PC-3 (cell line): ENCODE data around the gene LRRFIP2. TPM values are rescaled to one million over a fixed set of nuclear protein-coding genes. Genes with fewer than 3 reads are reported as not detected.
"Not testable (repeated sequence)": the region's sequence is repeated elsewhere in the genome, so short reads cannot be mapped to it uniquely, and the experiment has no call there.

Experiments
- ATAC-seq: fragments of 200-7000 bp; cut with Tn5 transposase; 2 replicates; pipeline ENCODE4 v1.9.1; 2020; ENCODE audit warnings: mild to moderate bottlenecking, moderate library complexity
- BruUV-seq: library from RNA; stranded (reverse); fragments of 400-500 nt; replicated peaks from 2 replicates; lab custom pipeline; 2021; lab: Mats Ljungman, UMichigan
- CTCF ChIA-PET: fragments of 300-600 bp; sonication (Branson Sonifier 250); formaldehyde crosslinking; loops from one replicate; lab custom pipeline; 2022; ENCODE audit warnings: antibody characterized with exemption; lab: Charles Lee
- POLR2A ChIA-PET: fragments of 300-600 bp; sonication (Branson Sonifier 250); formaldehyde crosslinking; loops from one replicate; lab custom pipeline; 2022; ENCODE audit warnings: antibody characterized with exemption; ENCODE audit not compliant: unreplicated experiment; lab: Charles Lee
- DNase-seq: peaks from one replicate; pipeline ENCODE4 v3.0.0-alpha.2; 2015
- H2AFZ ChIP-seq: fragments of 300-600 bp; sonication (generic); 2 replicates; pipeline ENCODE4 v1.6.0; 2016; ENCODE audit warnings: antibody characterized with exemption, low read length
- H3F3A ChIP-seq: fragments of 300-600 bp; sonication (generic); one replicate; pipeline ENCODE4 v1.6.0; 2017; ENCODE audit warnings: antibody characterized with exemption, low read length, control low read depth, mild to moderate bottlenecking; ENCODE audit not compliant: unreplicated experiment
- H3K27ac ChIP-seq: fragments of 300-600 bp; sonication (generic); 2 replicates; pipeline ENCODE4 v1.5.1; 2016; ENCODE audit warnings: mild to moderate bottlenecking, low read length
- H3K27me3 ChIP-seq: fragments of 300-600 bp; sonication (generic); 2 replicates; pipeline ENCODE4 v1.6.1; 2016; ENCODE audit warnings: low read length, mixed read lengths
- H3K36me3 ChIP-seq: fragments of 300-600 bp; sonication (generic); 2 replicates; pipeline ENCODE4 v1.6.1; 2016; ENCODE audit warnings: low read depth, mixed run types, low read length, mixed read lengths
- H3K4me1 ChIP-seq: fragments of 300-600 bp; sonication (generic); 2 replicates; pipeline ENCODE4 v1.5.1; 2016; ENCODE audit warnings: low read length; ENCODE audit not compliant: insufficient read depth
- H3K4me2 ChIP-seq: fragments of 300-600 bp; sonication (generic); 2 replicates; pipeline ENCODE4 v1.6.0; 2016; ENCODE audit warnings: low read length
- H3K4me3 ChIP-seq: fragments of 300-600 bp; sonication (generic); 2 replicates; pipeline ENCODE4 v1.5.1; 2016; ENCODE audit warnings: mild to moderate bottlenecking, low read length, mixed read lengths
- H3K79me2 ChIP-seq: fragments of 300-600 bp; sonication (generic); 2 replicates; pipeline ENCODE4 v1.6.1; 2017; ENCODE audit warnings: low read length, mixed read lengths
- H3K9ac ChIP-seq: fragments of 300-600 bp; sonication (generic); 2 replicates; pipeline ENCODE4 v1.6.0; 2016; ENCODE audit warnings: mild to moderate bottlenecking, low read length
- H3K9me2 ChIP-seq: fragments of 300-600 bp; sonication (generic); replicated peaks from 2 replicates; pipeline ENCODE4 v1.6.1; 2016; ENCODE audit warnings: mixed run types, low read length, mixed read lengths
- H3K9me3 ChIP-seq: fragments of 300-600 bp; sonication (generic); 2 replicates; pipeline ENCODE4 v1.6.1; 2016; ENCODE audit warnings: low read length, mixed read lengths
- H4K20me1 ChIP-seq: fragments of 300-600 bp; sonication (generic); 2 replicates; pipeline ENCODE4 v1.6.1; 2016; ENCODE audit warnings: low read length, mixed read lengths
- EZH2 ChIP-seq: fragments of 300-600 bp; sonication (generic); IDR thresholded peaks from one replicate; pipeline ENCODE4 v1.6.1; 2017; ENCODE audit warnings: antibody characterized with exemption, mild to moderate bottlenecking, low read length; ENCODE audit not compliant: unreplicated experiment
- EZH2phosphoT487 ChIP-seq: fragments of 300-600 bp; sonication (generic); IDR thresholded peaks from 2 replicates; pipeline ENCODE4 v1.6.1; 2018; ENCODE audit warnings: mild to moderate bottlenecking, antibody characterized with exemption, low read length, borderline replicate concordance
- intact Hi-C: fragments of 100-400 bp; cut with micrococcal nuclease; formaldehyde crosslinking; loops from 2 replicates; pipeline ENCODE4 v1.9.0; 2023
- total RNA-seq: library from RNA; depleted of rRNA; stranded (reverse); fragments of >200 nt; gene quantifications from 2 replicates; pipeline ENCODE4 v1.2.3, GENCODE V29; 2014
- TF ChIP-seq, protein P1 (sequence below): fragments of 300-600 bp; sonication (generic); conservative IDR thresholded peaks from 2 replicates; pipeline ENCODE4 v1.5.1; 2017; ENCODE audit warnings: antibody characterized with exemption, low read depth, mild to moderate bottlenecking, low read length

Gene LRRFIP2
- total RNA-seq, 1 experiment from 2014 or later: 54.7 TPM

DNA sequence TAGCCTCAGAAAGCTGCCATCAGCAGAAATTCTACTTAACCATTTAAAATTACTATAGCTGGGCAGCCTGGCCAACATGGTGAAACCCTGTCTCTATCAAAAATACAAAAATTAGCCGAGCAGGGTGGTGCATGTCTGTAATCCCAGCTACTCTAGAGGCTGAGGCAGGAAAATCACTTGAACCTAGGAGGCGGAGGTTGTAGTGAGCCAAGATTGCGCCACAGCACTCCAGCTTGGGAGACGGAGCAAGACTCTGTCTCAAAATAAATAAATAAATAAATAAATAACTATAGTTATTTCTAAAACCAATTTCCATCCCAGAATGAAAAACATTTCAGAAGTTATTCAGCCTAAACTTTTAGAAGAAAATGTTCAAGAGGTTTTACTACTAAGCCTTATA, 25.1 kb downstream of the LRRFIP2 start:
- no peak overlapping the region for H3K4me2 ChIP-seq
- TF ChIP-seq EZH2phosphoT487 (no peak), EZH2 (no peak)
- TF ChIP-seq, protein P1, sequence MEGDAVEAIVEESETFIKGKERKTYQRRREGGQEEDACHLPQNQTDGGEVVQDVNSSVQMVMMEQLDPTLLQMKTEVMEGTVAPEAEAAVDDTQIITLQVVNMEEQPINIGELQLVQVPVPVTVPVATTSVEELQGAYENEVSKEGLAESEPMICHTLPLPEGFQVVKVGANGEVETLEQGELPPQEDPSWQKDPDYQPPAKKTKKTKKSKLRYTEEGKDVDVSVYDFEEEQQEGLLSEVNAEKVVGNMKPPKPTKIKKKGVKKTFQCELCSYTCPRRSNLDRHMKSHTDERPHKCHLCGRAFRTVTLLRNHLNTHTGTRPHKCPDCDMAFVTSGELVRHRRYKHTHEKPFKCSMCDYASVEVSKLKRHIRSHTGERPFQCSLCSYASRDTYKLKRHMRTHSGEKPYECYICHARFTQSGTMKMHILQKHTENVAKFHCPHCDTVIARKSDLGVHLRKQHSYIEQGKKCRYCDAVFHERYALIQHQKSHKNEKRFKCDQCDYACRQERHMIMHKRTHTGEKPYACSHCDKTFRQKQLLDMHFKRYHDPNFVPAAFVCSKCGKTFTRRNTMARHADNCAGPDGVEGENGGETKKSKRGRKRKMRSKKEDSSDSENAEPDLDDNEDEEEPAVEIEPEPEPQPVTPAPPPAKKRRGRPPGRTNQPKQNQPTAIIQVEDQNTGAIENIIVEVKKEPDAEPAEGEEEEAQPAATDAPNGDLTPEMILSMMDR: no peak
- H3K79me2 ChIP-seq: peaks cover 4% of the 10 kb centered on the region
- H3K9ac ChIP-seq: no peak overlapping the region
- peaks cover 15% of the 10 kb centered on the region for H3K4me1 ChIP-seq
- no peaks in the 10 kb centered on the region for H3F3A ChIP-seq
- intact Hi-C loops: no loop called here
- ChIA-PET CTCF (no interaction called here), POLR2A (interaction anchor here (0.7 kb wide), 1 partner anchor 18 kb away, joined by 3 read pairs; no protein-coding TSS in a partner anchor)
- H3K9me2 ChIP-seq: no peaks in the 10 kb centered on the region
- BruUV-seq: no TSS peak
- H2AFZ ChIP-seq: no peak overlapping the region
- ATAC-seq (no peak), DNase-seq (no peak)
- H4K20me1 ChIP-seq: no peaks in the 10 kb centered on the region
- H3K4me3 ChIP-seq: no peak overlapping the region
- H3K36me3 ChIP-seq: peaks cover 30% of the 10 kb centered on the region
- no peaks in the 10 kb centered on the region for H3K9me3 ChIP-seq
- H3K27me3 ChIP-seq: no peaks in the 10 kb centered on the region
- no peak overlapping the region for H3K27ac ChIP-seq

DNA sequence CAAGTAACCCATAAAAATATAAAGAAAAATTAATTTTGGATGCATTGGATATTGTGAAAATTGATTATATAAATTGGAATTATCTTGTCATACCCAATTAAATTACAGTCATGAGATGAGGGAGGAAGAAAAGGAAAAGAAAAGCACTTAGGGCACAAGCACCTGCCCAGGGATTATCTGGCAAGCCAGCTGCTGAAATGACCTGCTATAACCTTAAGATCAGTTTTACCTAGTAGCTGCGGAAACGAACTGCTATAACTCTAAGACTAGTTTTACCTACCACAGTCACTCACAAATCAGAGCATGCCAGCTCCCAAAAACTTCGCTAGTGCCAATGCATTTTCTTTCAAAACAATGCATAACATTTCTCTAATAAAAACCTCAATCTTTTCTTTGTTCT, 26.2 kb downstream of the LRRFIP2 start:
- intact Hi-C loops: no loop called here
- Histone ChIP-seq H3K9ac (no peak overlapping the region), H3F3A (no peaks in the 10 kb centered on the region), H4K20me1 (no peaks in the 10 kb centered on the region), H3K4me1 (peaks cover 16% of the 10 kb centered on the region), H3K9me3 (no peaks in the 10 kb centered on the region), H3K4me2 (no peak overlapping the region), H3K4me3 (no peak overlapping the region), H2AFZ (no peak overlapping the region), H3K79me2 (peaks cover 9% of the 10 kb centered on the region), H3K36me3 (peaks cover 32% of the 10 kb centered on the region), H3K27me3 (no peaks in the 10 kb centered on the region), H3K9me2 (no peaks in the 10 kb centered on the region), H3K27ac (no peak overlapping the region)
- DNase-seq: no peak
- no peak for ATAC-seq
- BruUV-seq: no TSS peak
- CTCF ChIA-PET: no interaction called here
- POLR2A ChIA-PET: no interaction called here
- TF ChIP-seq EZH2: no peak
- TF ChIP-seq, protein P1: no peak
- TF ChIP-seq EZH2phosphoT487: no peak

DNA sequence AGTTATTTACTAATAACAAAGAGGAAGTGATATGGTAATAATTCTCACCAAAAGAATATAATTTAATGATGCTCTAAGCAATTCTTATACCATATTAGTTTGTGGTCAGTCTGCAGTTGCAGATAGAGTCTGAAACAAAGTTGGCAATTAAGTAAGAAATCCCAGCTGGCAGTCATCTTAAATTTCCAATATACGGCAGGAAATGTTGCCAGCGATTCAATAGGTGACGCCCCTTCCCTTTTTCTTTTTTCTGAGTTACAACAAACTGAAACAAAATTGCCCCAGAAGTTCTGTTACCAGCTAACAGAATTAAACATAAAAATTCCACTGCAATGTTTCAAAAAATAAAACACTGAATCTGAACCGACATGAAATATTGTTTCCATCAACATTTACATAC, 26.7 kb downstream of the LRRFIP2 start:
- no peaks in the 10 kb centered on the region for H3K27me3 ChIP-seq
- TF ChIP-seq EZH2: no peak
- TF ChIP-seq, protein P1: no peak
- no peak for TF ChIP-seq EZH2phosphoT487
- ChIA-PET POLR2A (interaction anchor here (0.6 kb wide), 1 partner anchor 26 kb away, joined by 4 read pairs; no protein-coding TSS in a partner anchor), CTCF (no interaction called here)
- ATAC-seq (no peak), DNase-seq (no peak)
- H3K79me2 ChIP-seq: peaks cover 9% of the 10 kb centered on the region
- H3K4me3 ChIP-seq: no peak overlapping the region
- H4K20me1 ChIP-seq: no peaks in the 10 kb centered on the region
- H3K27ac ChIP-seq: no peak overlapping the region
- H3K9ac ChIP-seq: no peak overlapping the region
- intact Hi-C loops: no loop called here
- H3K4me2 ChIP-seq: no peak overlapping the region
- H2AFZ ChIP-seq: no peak overlapping the region
- peaks cover 16% of the 10 kb centered on the region for H3K4me1 ChIP-seq
- H3K36me3 ChIP-seq: peaks cover 36% of the 10 kb centered on the region
- H3K9me2 ChIP-seq: no peaks in the 10 kb centered on the region
- no peaks in the 10 kb centered on the region for H3K9me3 ChIP-seq
- BruUV-seq: no TSS peak
- no peaks in the 10 kb centered on the region for H3F3A ChIP-seq

DNA sequence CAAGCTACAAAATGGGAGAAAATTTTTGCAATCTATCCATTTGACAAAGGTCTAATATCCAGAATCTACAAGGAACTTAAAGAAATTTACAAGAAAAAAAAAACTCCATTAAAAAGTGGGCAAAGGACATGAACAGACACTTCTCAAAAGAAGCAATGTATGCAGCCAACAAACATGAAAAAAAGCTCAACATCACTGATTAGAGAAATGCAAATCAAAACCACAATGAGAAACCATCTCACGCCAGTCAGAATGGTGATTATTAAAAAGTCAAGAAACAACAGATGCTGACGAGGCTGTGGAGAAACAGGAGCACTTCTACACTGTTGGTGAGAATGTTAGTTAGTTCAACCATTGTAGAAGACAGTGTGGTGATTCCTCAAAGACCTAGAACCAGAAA, 27.5 kb downstream of the LRRFIP2 start:
- H4K20me1 ChIP-seq, H3F3A ChIP-seq, CTCF ChIA-PET, H3K9me2 ChIP-seq, intact Hi-C loops, H3K4me3 ChIP-seq, H3K79me2 ChIP-seq, H3K27me3 ChIP-seq, DNase-seq, BruUV-seq, H3K4me2 ChIP-seq, POLR2A ChIA-PET, H3K27ac ChIP-seq, H2AFZ ChIP-seq, ATAC-seq, H3K9me3 ChIP-seq, H3K9ac ChIP-seq: not testable (repeated sequence)
- Histone ChIP-seq H3K36me3 (peaks cover 35% of the 10 kb centered on the region), H3K4me1 (peaks cover 16% of the 10 kb centered on the region)
